AG04449 (cell line): ENCODE data around the gene REN.

Experiments
- CTCF ChIA-PET: fragments of 350-600 bp; formaldehyde crosslinking; extraction: SDS; loops from one replicate; lab custom pipeline; 2021; ENCODE audit warnings: antibody characterized with exemption; lab: Yijun Ruan, JAX
- POLR2A ChIA-PET: fragments of 400-600, 350-600 bp; formaldehyde crosslinking; extraction: SDS; loops from one replicate; lab custom pipeline; 2020; ENCODE audit warnings: antibody characterized with exemption, inconsistent platforms; lab: Yijun Ruan, JAX
- DNase-seq: peaks from one replicate; pipeline ENCODE4 v3.0.0-alpha.2; 2010; ENCODE audit warnings: low read depth, low spot score
- H3K4me3 ChIP-seq: 2 replicates; pipeline ENCODE4 v1.5.1; 2011; ENCODE audit warnings: low read depth, mild to moderate bottlenecking, control low read depth, low read length
- TF ChIP-seq, protein P1 (sequence below): IDR thresholded peaks from one replicate; pipeline ENCODE4 v1.5.1; 2011; ENCODE audit warnings: mild to moderate bottlenecking, moderate library complexity, low read length, control low read depth, inconsistent platforms; ENCODE audit not compliant: insufficient read depth; ENCODE audit errors: missing control alignments

Gene REN

DNA sequence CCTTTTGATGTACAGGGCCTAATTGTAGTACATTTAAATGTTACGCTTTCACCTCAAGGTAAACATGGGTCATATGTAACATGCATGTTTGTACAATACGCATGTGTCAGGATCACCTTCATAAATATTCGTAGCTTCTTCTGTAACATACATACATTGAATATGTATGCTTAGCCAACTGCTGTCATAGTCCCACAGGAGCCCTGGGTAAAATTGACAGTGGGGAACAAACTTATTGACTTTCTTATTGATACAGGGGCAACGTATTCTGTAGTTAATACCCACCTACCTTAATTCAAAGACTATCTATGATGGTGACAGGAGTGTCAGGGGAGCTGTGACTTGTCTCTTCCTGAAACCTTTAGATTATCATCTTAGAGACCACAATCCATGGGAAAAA is 3.7 kb upstream of the REN start:
- TF ChIP-seq, protein P1, sequence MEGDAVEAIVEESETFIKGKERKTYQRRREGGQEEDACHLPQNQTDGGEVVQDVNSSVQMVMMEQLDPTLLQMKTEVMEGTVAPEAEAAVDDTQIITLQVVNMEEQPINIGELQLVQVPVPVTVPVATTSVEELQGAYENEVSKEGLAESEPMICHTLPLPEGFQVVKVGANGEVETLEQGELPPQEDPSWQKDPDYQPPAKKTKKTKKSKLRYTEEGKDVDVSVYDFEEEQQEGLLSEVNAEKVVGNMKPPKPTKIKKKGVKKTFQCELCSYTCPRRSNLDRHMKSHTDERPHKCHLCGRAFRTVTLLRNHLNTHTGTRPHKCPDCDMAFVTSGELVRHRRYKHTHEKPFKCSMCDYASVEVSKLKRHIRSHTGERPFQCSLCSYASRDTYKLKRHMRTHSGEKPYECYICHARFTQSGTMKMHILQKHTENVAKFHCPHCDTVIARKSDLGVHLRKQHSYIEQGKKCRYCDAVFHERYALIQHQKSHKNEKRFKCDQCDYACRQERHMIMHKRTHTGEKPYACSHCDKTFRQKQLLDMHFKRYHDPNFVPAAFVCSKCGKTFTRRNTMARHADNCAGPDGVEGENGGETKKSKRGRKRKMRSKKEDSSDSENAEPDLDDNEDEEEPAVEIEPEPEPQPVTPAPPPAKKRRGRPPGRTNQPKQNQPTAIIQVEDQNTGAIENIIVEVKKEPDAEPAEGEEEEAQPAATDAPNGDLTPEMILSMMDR: no peak
- POLR2A ChIA-PET: no interaction called here
- CTCF ChIA-PET: interaction anchor here (1.2 to 24.4 kb wide), 6 partner anchors 8 to 333 kb away, joined by 3 to 548 read pairs (median 46); partner anchors contain the start of genes GOLT1A, KISS1 and PLEKHA6
- DNase-seq: no peak
- no peak overlapping the region for H3K4me3 ChIP-seq

DNA sequence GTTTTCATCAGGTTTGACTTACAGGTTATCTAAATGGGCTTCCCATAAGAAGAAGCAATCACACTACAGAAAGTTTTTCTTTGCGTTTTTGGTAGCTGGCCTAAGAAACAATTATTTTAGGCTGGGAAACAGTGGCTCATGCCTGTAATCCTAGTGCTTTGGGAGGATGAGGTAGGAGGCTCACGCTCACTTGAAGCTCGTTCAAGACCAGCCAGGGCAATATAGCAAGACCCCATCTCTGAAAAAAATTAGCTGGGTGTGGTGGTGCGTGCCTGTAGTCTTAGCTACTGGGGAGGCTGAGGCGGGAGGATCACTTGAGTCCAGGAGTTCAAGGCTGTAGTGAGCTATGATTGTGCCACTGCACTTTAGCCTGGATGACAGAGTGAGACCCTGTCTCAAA is 1.6 kb upstream of the REN start:
- ChIA-PET CTCF (interaction anchor here (0.7 to 24.4 kb wide), 18 partner anchors 10 to 336 kb away, joined by 3 to 548 read pairs (median 4); partner anchors contain the start of genes GOLT1A, KISS1 and PLEKHA6), POLR2A (no interaction called here)
- no peak for DNase-seq
- H3K4me3 ChIP-seq: no peak overlapping the region
- TF ChIP-seq, protein P1: no peak

DNA sequence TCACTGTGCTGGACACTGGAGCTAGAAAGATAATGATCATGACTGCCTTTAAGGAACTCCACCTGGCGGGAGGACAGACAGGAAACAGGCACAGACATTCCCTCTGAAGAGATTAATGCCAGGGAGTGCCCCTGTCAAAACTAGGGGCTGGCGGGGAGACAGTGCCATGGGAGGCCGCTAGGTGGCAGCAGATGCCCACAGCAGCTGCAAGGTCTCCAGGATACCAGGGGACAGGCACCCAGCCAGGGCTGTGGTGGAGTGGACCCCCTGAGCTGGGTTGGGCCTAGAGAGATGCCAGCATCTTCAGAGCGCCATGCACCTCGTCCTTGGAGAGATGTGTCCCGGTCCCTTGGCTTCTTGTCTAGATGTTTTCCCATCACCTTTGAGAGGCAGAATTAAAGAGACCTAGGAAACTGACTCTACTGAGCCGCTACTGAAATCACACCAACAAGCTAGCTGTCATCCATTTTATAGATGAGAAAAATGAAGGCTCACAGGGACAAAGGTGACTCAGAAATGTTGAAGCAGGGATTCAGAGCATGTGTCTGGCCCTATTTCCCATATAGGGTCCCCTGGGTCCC is 3.6 kb downstream of the REN start:
- H3K4me3 ChIP-seq: no peak overlapping the region
- ChIA-PET POLR2A (interaction anchor here (0.6 kb wide), 1 partner anchor 45 kb away, joined by 3 read pairs; no protein-coding TSS in a partner anchor), CTCF (interaction anchor here (0.7 to 24.4 kb wide), 45 partner anchors 10 to 341 kb away, joined by 3 to 548 read pairs (median 8); partner anchors contain the start of genes ETNK2, GOLT1A, KISS1 and PIK3C2B)
- peak; percentile 12 for DNase-seq
- TF ChIP-seq, protein P1: peak; percentile 98

DNA sequence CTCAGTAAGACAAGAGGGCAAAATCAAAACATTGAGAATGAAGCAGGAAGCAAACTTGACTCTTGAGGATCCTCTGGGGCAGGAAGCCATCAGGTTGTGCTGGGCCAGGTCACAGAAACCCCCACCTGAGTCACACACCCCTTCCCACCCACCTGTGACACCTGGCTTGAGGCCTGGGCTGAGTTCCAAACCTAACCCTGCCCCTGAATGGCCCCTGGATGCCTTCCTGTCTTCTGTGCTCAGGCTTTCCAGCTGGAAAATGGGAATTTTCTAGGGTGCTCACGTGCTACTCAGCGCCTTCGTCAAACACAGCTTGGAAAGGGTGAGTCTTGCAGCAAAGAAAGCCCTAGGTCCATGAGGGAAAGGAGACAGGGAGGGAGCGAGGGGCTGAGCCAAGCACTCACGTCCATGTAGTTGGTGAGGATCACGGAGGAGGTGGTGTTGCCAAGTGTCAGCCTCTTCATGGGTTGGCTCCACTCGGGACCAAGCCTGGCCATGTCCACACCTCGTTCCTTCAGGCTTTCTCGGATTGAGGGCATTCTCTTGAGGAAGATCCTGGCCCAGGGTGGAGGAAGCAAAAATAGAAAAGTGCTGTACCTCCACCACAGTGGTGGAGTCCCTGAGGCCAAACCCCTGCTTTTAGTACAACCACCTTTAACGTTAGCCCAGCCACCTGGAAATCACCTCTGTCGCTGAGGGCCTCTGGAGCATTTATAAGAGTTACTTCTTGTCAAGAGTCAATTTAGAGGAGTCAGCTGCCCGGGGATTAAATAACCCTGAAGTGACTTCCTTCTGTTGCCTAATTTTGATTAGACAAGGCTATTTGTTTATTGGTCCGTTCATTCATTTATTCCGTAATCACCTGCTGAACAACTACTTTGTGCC is 4.3 kb downstream of the REN start:
- TF ChIP-seq, protein P1: no peak
- ChIA-PET POLR2A (no interaction called here), CTCF (interaction anchor here (0.8 to 24.4 kb wide), 36 partner anchors 9 to 342 kb away, joined by 3 to 548 read pairs (median 9); partner anchors contain the start of genes ETNK2, GOLT1A, KISS1 and PIK3C2B)
- H3K4me3 ChIP-seq: no peak overlapping the region
- no peak for DNase-seq

DNA sequence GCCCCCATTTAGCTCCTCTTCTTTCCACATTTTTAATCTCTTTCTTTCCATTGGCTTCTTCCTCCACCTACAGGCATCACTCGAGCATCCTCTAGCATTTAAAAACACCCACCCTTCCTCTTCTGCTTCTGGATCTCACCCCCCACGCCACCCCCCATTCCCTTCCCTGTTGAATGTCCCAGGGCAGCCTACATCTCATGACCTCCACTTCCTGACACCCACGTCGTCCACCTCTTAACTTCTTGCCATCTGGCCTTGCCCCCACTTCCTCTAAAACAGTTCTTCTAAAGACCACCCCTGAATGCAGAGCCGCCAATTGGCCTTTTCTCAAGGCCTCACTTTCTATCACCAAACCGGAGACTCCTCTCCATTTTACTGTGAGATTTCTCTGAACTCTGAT is 8.2 kb downstream of the REN start:
- H3K4me3 ChIP-seq: no peak overlapping the region
- no peak for DNase-seq
- ChIA-PET POLR2A (no interaction called here), CTCF (interaction anchor here (0.7 to 24.4 kb wide), 8 partner anchors 10 to 295 kb away, joined by 3 to 378 read pairs (median 5); partner anchors contain the start of gene PLEKHA6)
- TF ChIP-seq, protein P1: no peak
